Activated CD4-positive, alpha-beta T cell treated with anti-CD3 and anti-CD28 coated beads for 36 hours (primary cell): ENCODE measurements around the gene KIF5B. TPM values are rescaled to one million over a fixed set of nuclear protein-coding genes. Genes with fewer than 3 reads are reported as not detected.

Experiments
- ATAC-seq: fragments of 200-7000 bp; cut with Tn5 transposase; one replicate; pipeline ENCODE4 v1.10.0; 2021; ENCODE audit warnings: mild to moderate bottlenecking, moderate library complexity
- CTCF ChIA-PET: fragments of 350-600 bp; sonication (Branson Sonifier 250); formaldehyde crosslinking; loops from one replicate; lab custom pipeline; 2021; ENCODE audit warnings: antibody characterized with exemption; lab: Charles Lee
- POLR2A ChIA-PET: fragments of 350-600 bp; sonication (Branson Sonifier 250); formaldehyde crosslinking; loops from one replicate; lab custom pipeline; 2021; ENCODE audit warnings: antibody characterized with exemption, inconsistent platforms; lab: Charles Lee
- DNase-seq: peaks from one replicate; pipeline ENCODE4 v3.0.0-alpha.2; 2020
- H3K27ac Mint-ChIP-seq: one replicate; pipeline ENCODE4 v1.8.0; 2021; ENCODE audit warnings: mixed read lengths
- H3K27me3 Mint-ChIP-seq: one replicate; pipeline ENCODE4 v1.8.0; 2021; ENCODE audit warnings: mixed read lengths
- H3K36me3 Mint-ChIP-seq: one replicate; pipeline ENCODE4 v1.8.0; 2021; ENCODE audit warnings: low read depth, mixed read lengths
- H3K4me1 Mint-ChIP-seq: one replicate; pipeline ENCODE4 v1.8.0; 2021; ENCODE audit warnings: mixed read lengths
- H3K4me3 Mint-ChIP-seq: one replicate; pipeline ENCODE4 v1.8.0; 2021; ENCODE audit warnings: mild to moderate bottlenecking, moderate library complexity, mixed read lengths
- H3K9me3 Mint-ChIP-seq: one replicate; pipeline ENCODE4 v1.8.0; 2021; ENCODE audit warnings: low read depth, mixed read lengths
- intact Hi-C, 2 experiments: fragments of 100-400 bp; cut with DNase I in 1 of 2; cut with micrococcal nuclease in 1 of 2; formaldehyde crosslinking; loops; one replicate each; pipeline versions ENCODE4 v1.14.2 to v1.15.1; 2022 to 2024; cut with DNase I, micrococcal nuclease
- total RNA-seq, 2 experiments: library from RNA; stranded (reverse); gene quantifications; one replicate each; pipeline ENCODE4 v1.2.3, GENCODE V29; 2021

KIF5B gene
- total RNA-seq, 2 experiments from 2014 or later: 57.4 to 59.9 TPM

- H3K36me3 Mint-ChIP-seq: peaks cover 58% of the 10 kb centered on the region
- intact Hi-C loops: loop anchor here in 1 of 2 experiments (1.0 kb wide), 1 partner anchor 10 kb away; no protein-coding TSS in a partner anchor
- DNase-seq: no peak
- H3K9me3 Mint-ChIP-seq: no peaks in the 10 kb centered on the region
- no peak for ATAC-seq
- CTCF ChIA-PET: interaction anchor here (0.7 to 1.1 kb wide), 2 partner anchors 9 to 14 kb away, joined by 3 to 4 read pairs; no protein-coding TSS in a partner anchor
- no peak overlapping the region for H3K4me3 Mint-ChIP-seq
- POLR2A ChIA-PET: interaction anchor here (0.6 to 0.7 kb wide), 3 partner anchors 37 to 1095 kb away, joined by 3 to 5 read pairs (median 3); no protein-coding TSS in a partner anchor
- peaks cover 57% of the 10 kb centered on the region for H3K4me1 Mint-ChIP-seq
- peak overlapping the region; percentile 48 for H3K27ac Mint-ChIP-seq
- H3K27me3 Mint-ChIP-seq: no peaks in the 10 kb centered on the region
These were observed 14.8 kb downstream of the KIF5B start for GRCh38 chr10:32041290-32042028.

- ChIA-PET CTCF (no interaction called here), POLR2A (no interaction called here)
- DNase-seq (no peak), ATAC-seq (no peak)
- Mint-ChIP-seq H3K4me3 (no peak overlapping the region), H3K9me3 (no peaks in the 10 kb centered on the region), H3K4me1 (peaks cover 42% of the 10 kb centered on the region), H3K27ac (no peak overlapping the region), H3K27me3 (no peaks in the 10 kb centered on the region), H3K36me3 (peaks cover 51% of the 10 kb centered on the region)
- intact Hi-C loops: no loop called here
These were observed 16.5 kb downstream of the KIF5B start for GRCh38 chr10:32039734-32040133.

GRCh38 chr10:32038777-32039176 lies 17.4 kb downstream of the KIF5B start:
- Mint-ChIP-seq H3K4me3 (no peak overlapping the region), H3K9me3 (no peaks in the 10 kb centered on the region), H3K36me3 (peaks cover 48% of the 10 kb centered on the region), H3K27me3 (no peaks in the 10 kb centered on the region), H3K4me1 (peaks cover 32% of the 10 kb centered on the region), H3K27ac (no peak overlapping the region)
- ChIA-PET POLR2A (no interaction called here), CTCF (no interaction called here)
- ATAC-seq: no peak
- intact Hi-C loops: no loop called here
- no peak for DNase-seq

- intact Hi-C loops: no loop called here
- H3K27ac Mint-ChIP-seq: no peak overlapping the region
These were observed 19.3 kb downstream of the KIF5B start for GRCh38 chr10:32036922-32037321.

GRCh38 chr10:32035038-32035437 lies 21.2 kb downstream of the KIF5B start:
- DNase-seq (no peak), ATAC-seq (no peak)
- Mint-ChIP-seq H3K27me3 (no peaks in the 10 kb centered on the region), H3K9me3 (no peaks in the 10 kb centered on the region), H3K4me3 (no peak overlapping the region), H3K36me3 (peaks cover 60% of the 10 kb centered on the region), H3K4me1 (peaks cover 6% of the 10 kb centered on the region), H3K27ac (no peak overlapping the region)
- POLR2A ChIA-PET: no interaction called here
- CTCF ChIA-PET: no interaction called here
- intact Hi-C loops: loop anchor here in 1 of 2 experiments (2.0 kb wide), 1 partner anchor 14 kb away; no protein-coding TSS in a partner anchor

More at GRCh38 chr10:32036922-32037321, 19.3 kb downstream of the KIF5B start:
- DNase-seq (no peak), ATAC-seq (no peak)
- Mint-ChIP-seq H3K36me3 (peaks cover 51% of the 10 kb centered on the region), H3K9me3 (no peaks in the 10 kb centered on the region), H3K4me3 (no peak overlapping the region), H3K27me3 (no peaks in the 10 kb centered on the region), H3K4me1 (peaks cover 16% of the 10 kb centered on the region)
- ChIA-PET POLR2A (no interaction called here), CTCF (interaction anchor here (0.9 to 1.4 kb wide), 5 partner anchors 9 to 186 kb away, joined by 3 to 4 read pairs (median 3); partner anchors contain the start of gene KIF5B)

GRCh38 chr10:32033171-32033570 lies 23.1 kb downstream of the KIF5B start:
- H3K27ac Mint-ChIP-seq: no peak overlapping the region
- POLR2A ChIA-PET: no interaction called here
- H3K4me3 Mint-ChIP-seq: no peak overlapping the region
- H3K36me3 Mint-ChIP-seq: peaks cover 67% of the 10 kb centered on the region
- intact Hi-C loops: no loop called here
- DNase-seq (no peak), ATAC-seq (no peak)
- CTCF ChIA-PET: interaction anchor here (0.6 kb wide), 1 partner anchor 327 kb away, joined by 4 read pairs; no protein-coding TSS in a partner anchor
- H3K27me3 Mint-ChIP-seq: no peaks in the 10 kb centered on the region
- no peaks in the 10 kb centered on the region for H3K9me3 Mint-ChIP-seq
- H3K4me1 Mint-ChIP-seq: peaks cover 2% of the 10 kb centered on the region

GRCh38 chr10:32031920-32032319 lies 24.3 kb downstream of the KIF5B start:
- Mint-ChIP-seq H3K27ac (no peak overlapping the region), H3K27me3 (no peaks in the 10 kb centered on the region), H3K4me1 (peaks cover 2% of the 10 kb centered on the region), H3K9me3 (no peaks in the 10 kb centered on the region), H3K4me3 (no peak overlapping the region), H3K36me3 (peaks cover 69% of the 10 kb centered on the region)
- DNase-seq (no peak), ATAC-seq (no peak)
- ChIA-PET CTCF (interaction anchor here (0.9 kb wide), 1 partner anchor 9 kb away, joined by 3 read pairs; no protein-coding TSS in a partner anchor), POLR2A (no interaction called here)
- intact Hi-C loops: loop anchor here in 1 of 2 experiments (1.0 to 2.0 kb wide), 2 partner anchors 10 to 19 kb away; no protein-coding TSS in a partner anchor

- DNase-seq (no peak), ATAC-seq (no peak)
- POLR2A ChIA-PET: no interaction called here
- Mint-ChIP-seq H3K9me3 (no peaks in the 10 kb centered on the region), H3K4me1 (peaks cover 2% of the 10 kb centered on the region), H3K27me3 (no peaks in the 10 kb centered on the region), H3K36me3 (peaks cover 68% of the 10 kb centered on the region), H3K4me3 (no peak overlapping the region), H3K27ac (no peak overlapping the region)
- CTCF ChIA-PET: no interaction called here
- intact Hi-C loops: loop anchor here in 1 of 2 experiments (1.0 to 2.0 kb wide), 2 partner anchors 11 to 19 kb away; no protein-coding TSS in a partner anchor
These were observed 24.8 kb downstream of the KIF5B start for GRCh38 chr10:32031424-32031823.

GRCh38 chr10:32028710-32029109 lies 27.5 kb downstream of the KIF5B start:
- no peaks in the 10 kb centered on the region for H3K9me3 Mint-ChIP-seq

GRCh38 chr10:32023264-32023663 lies 33.0 kb downstream of the KIF5B start:
- H3K4me1 Mint-ChIP-seq: no peaks in the 10 kb centered on the region
- CTCF ChIA-PET: interaction anchor here (1.0 kb wide), 1 partner anchor 9 kb away, joined by 3 read pairs; no protein-coding TSS in a partner anchor
- DNase-seq: no peak
- H3K9me3 Mint-ChIP-seq: no peaks in the 10 kb centered on the region
- no peak overlapping the region for H3K4me3 Mint-ChIP-seq
- POLR2A ChIA-PET: no interaction called here
- intact Hi-C loops: no loop called here
- no peaks in the 10 kb centered on the region for H3K27me3 Mint-ChIP-seq
- peak overlapping the region; percentile 39 for H3K27ac Mint-ChIP-seq
- peaks cover 40% of the 10 kb centered on the region for H3K36me3 Mint-ChIP-seq
- no peak for ATAC-seq

More at GRCh38 chr10:32028710-32029109, 27.5 kb downstream of the KIF5B start:
- Mint-ChIP-seq H3K4me3 (no peak overlapping the region), H3K27me3 (no peaks in the 10 kb centered on the region), H3K4me1 (peaks cover 2% of the 10 kb centered on the region), H3K27ac (no peak overlapping the region), H3K36me3 (peaks cover 53% of the 10 kb centered on the region)
- DNase-seq (no peak), ATAC-seq (no peak)
- intact Hi-C loops: no loop called here
- ChIA-PET POLR2A (no interaction called here), CTCF (interaction anchor here (0.6 to 1.0 kb wide), 2 partner anchors 9 to 64 kb away, joined by 3 read pairs; no protein-coding TSS in a partner anchor)

- ATAC-seq: no peak
- no peaks in the 10 kb centered on the region for H3K9me3 Mint-ChIP-seq
- intact Hi-C loops: no loop called here
- ChIA-PET CTCF (no interaction called here), POLR2A (no interaction called here)
- H3K27ac Mint-ChIP-seq: peak overlapping the region; percentile 53
- no peaks in the 10 kb centered on the region for H3K27me3 Mint-ChIP-seq
- H3K36me3 Mint-ChIP-seq: peaks cover 42% of the 10 kb centered on the region
- H3K4me1 Mint-ChIP-seq: no peaks in the 10 kb centered on the region
- DNase-seq: no peak
- no peak overlapping the region for H3K4me3 Mint-ChIP-seq
These were observed 39.2 kb downstream of the KIF5B start for GRCh38 chr10:32017044-32017443.
